Adrenal gland (tissue), 5 donors: ENCODE measurements around the gene LKAAEAR1.

Experiments used
- CTCF ChIP-seq, 6 experiments: fragments of 450-650 bp in 4 of 6; fragments of 200-600 bp in 2 of 6; sonication (generic) in 1 of 6; IDR thresholded peaks; 1 replicate in 5 of 6; 2 replicates in 1 of 6; pipeline versions ENCODE4 v1.5.1 to v1.8.0; 2016 to 2021; ENCODE audit warnings: antibody characterized with exemption in 6 of 6, mild to moderate bottlenecking in 2 of 6, moderate library complexity in 1 of 6
- POLR2A ChIP-seq, 2 donors: fragments of 450-650 bp; IDR thresholded peaks; one replicate each; pipeline ENCODE4 v1.6.1; 2017; ENCODE audit warnings: antibody characterized with exemption in 2 of 2, mild to moderate bottlenecking in 2 of 2, moderate library complexity in 1 of 2
- donor health status: DM: no; HTN: no; CAD: no.

GRCh38 chr20:64080813-64081623 is 3.2 kb downstream of the LKAAEAR1 start:
- no peak for TF ChIP-seq CTCF (IDR thresholded peaks at IDR 0.05)
- TF ChIP-seq POLR2A (IDR thresholded peaks at IDR 0.05): no peak
